Measurements from ENCODE around the gene ALKAL2.

The ALKAL2 gene

GRCh38 chr2:259789-260331, 28.0 kb downstream of the ALKAL2 start:
- Histone ChIP-seq H3K4me2 (ENCODE audit: low read length) (no peak overlapping the region), H4K20me1 (ENCODE audit: insufficient read depth, low read length) (no peaks in the 10 kb centered on the region), H2AFZ (ENCODE audit: low read length) (no peak overlapping the region), H3K4me1 (ENCODE audit: insufficient read depth, low read length, severe bottlenecking) (peaks cover 24% of the 10 kb centered on the region), H3K9me2 (ENCODE audit: low read depth, low read length) (no peaks in the 10 kb centered on the region), H3K79me2 (ENCODE audit: insufficient read depth, low read length) (0 out of 2 replicates have a peak, but pooled peaks cover under 1% of the 10 kb centered on the region), H3K36me3 (ENCODE audit: insufficient read depth, low read length) (peaks cover 12% of the 10 kb centered on the region; the same call in 1 of the 2 replicates), H3K27me3 (ENCODE audit: insufficient read depth, low read length) (no peaks in the 10 kb centered on the region), H3K9ac (ENCODE audit: low read length) (no peak overlapping the region), H3K27ac (ENCODE audit: low read depth, low read length, poor library complexity, severe bottlenecking) (no peak overlapping the region), H3F3A (ENCODE audit: insufficient read depth, low read length) (no peaks in the 10 kb centered on the region), H3K4me3 (ENCODE audit: low read depth, low read length, poor library complexity, severe bottlenecking) (no peak overlapping the region), H3K9me3 (ENCODE audit: low read length) (peaks cover 7% of the 10 kb centered on the region; the same call in 1 of the 2 replicates)
- TF ChIP-seq EZH2 (IDR thresholded peaks at IDR 0.05; ENCODE audit: borderline replicate concordance, low read length): no peak
- no peak for TF ChIP-seq CTCF (IDR thresholded peaks at IDR 0.05; ENCODE audit: low read length)

GRCh38 chr2:258933-259332, 29.0 kb downstream of the ALKAL2 start:
- Histone ChIP-seq H3K79me2 (ENCODE audit: insufficient read depth, low read length) (no peaks in the 10 kb centered on the region), H3K36me3 (ENCODE audit: insufficient read depth, low read length) (peaks cover 12% of the 10 kb centered on the region; the same call in 1 of the 2 replicates), H3K27ac (ENCODE audit: low read depth, low read length, poor library complexity, severe bottlenecking) (no peak overlapping the region), H3K9me3 (ENCODE audit: low read length) (peaks cover 7% of the 10 kb centered on the region; the same call in 1 of the 2 replicates), H3K27me3 (ENCODE audit: insufficient read depth, low read length) (no peaks in the 10 kb centered on the region), H3K4me3 (ENCODE audit: low read depth, low read length, poor library complexity, severe bottlenecking) (no peak overlapping the region), H2AFZ (ENCODE audit: low read length) (no peak overlapping the region), H3F3A (ENCODE audit: insufficient read depth, low read length) (no peaks in the 10 kb centered on the region), H3K4me1 (ENCODE audit: insufficient read depth, low read length, severe bottlenecking) (peaks cover 21% of the 10 kb centered on the region), H3K4me2 (ENCODE audit: low read length) (no peak overlapping the region), H3K9me2 (ENCODE audit: low read depth, low read length) (no peaks in the 10 kb centered on the region), H4K20me1 (ENCODE audit: insufficient read depth, low read length) (no peaks in the 10 kb centered on the region), H3K9ac (ENCODE audit: low read length) (no peak overlapping the region)
- TF ChIP-seq CTCF (IDR thresholded peaks at IDR 0.05; ENCODE audit: low read length): no peak
- no peak for TF ChIP-seq EZH2 (IDR thresholded peaks at IDR 0.05; ENCODE audit: borderline replicate concordance, low read length)

- H3F3A ChIP-seq (ENCODE audit: insufficient read depth, low read length): no peaks in the 10 kb centered on the region
- no peak overlapping the region for H3K4me2 ChIP-seq (ENCODE audit: low read length)
- H3K27ac ChIP-seq (ENCODE audit: low read depth, low read length, poor library complexity, severe bottlenecking): no peak overlapping the region
- peaks cover 7% of the 10 kb centered on the region; the same call in 1 of the 2 replicates for H3K9me3 ChIP-seq (ENCODE audit: low read length)
- no peak overlapping the region for H3K4me3 ChIP-seq (ENCODE audit: low read depth, low read length, poor library complexity, severe bottlenecking)
- H2AFZ ChIP-seq (ENCODE audit: low read length): no peak overlapping the region
- H3K79me2 ChIP-seq (ENCODE audit: insufficient read depth, low read length): no peaks in the 10 kb centered on the region
- H3K27me3 ChIP-seq (ENCODE audit: insufficient read depth, low read length): no peaks in the 10 kb centered on the region
- H3K4me1 ChIP-seq (ENCODE audit: insufficient read depth, low read length, severe bottlenecking): peaks cover 10% of the 10 kb centered on the region
- H3K9me2 ChIP-seq (ENCODE audit: low read depth, low read length): no peaks in the 10 kb centered on the region
- H3K36me3 ChIP-seq (ENCODE audit: insufficient read depth, low read length): peaks cover 12% of the 10 kb centered on the region; the same call in 1 of the 2 replicates
- TF ChIP-seq CTCF (IDR thresholded peaks at IDR 0.05; ENCODE audit: low read length) (no peak), EZH2 (IDR thresholded peaks at IDR 0.05; ENCODE audit: borderline replicate concordance, low read length) (no peak)
- no peaks in the 10 kb centered on the region for H4K20me1 ChIP-seq (ENCODE audit: insufficient read depth, low read length)
- H3K9ac ChIP-seq (ENCODE audit: low read length): no peak overlapping the region
Measured at GRCh38 chr2:257842-258241, 30.0 kb downstream of the ALKAL2 start.

All from OCI-LY1 (cell line).